Pancreas (tissue), 10 donors: ENCODE measurements around the gene CLDN11. TPM values are rescaled to one million over a fixed set of nuclear protein-coding genes. Genes with fewer than 3 reads are reported as not detected.

ENCODE experiments used
- ATAC-seq, 4 donors: fragments of 200-7000 bp; cut with Tn5 transposase; one replicate each; pipeline versions ENCODE4 v1.8.0 to v1.9.1; 2020; ENCODE audit warnings: mild to moderate bottlenecking in 4 of 4, moderate library complexity in 4 of 4
- DNase-seq, 6 donors: peaks; one replicate each; pipeline ENCODE4 v3.0.0-alpha.2; 2020
- FAIRE-seq: peaks from 2 replicates; lab custom pipeline; 2012; peaks lifted over from hg19 to GRCh38; lab: Jason Lieb, UNC
- H3K27ac ChIP-seq, 4 donors: fragments of 200-600 bp; sonication (generic); 1 replicate in 3 of 4; 2 replicates in 1 of 4; pipeline versions ENCODE4 v1.5.0 to v1.8.0; 2020
- H3K27me3 ChIP-seq, 4 donors: fragments of 200-600 bp; one replicate each; pipeline ENCODE4 v1.8.0; 2021
- H3K36me3 ChIP-seq, 3 donors: fragments of 200-600 bp; sonication (generic) in 1 of 3; one replicate each; pipeline versions ENCODE4 v1.5.0 to v1.8.0; 2020 to 2021
- H3K4me1 ChIP-seq, 3 donors: fragments of 200-600 bp; one replicate each; pipeline ENCODE4 v1.8.0; 2021
- H3K4me3 ChIP-seq, 4 donors: fragments of 200-600 bp; sonication (generic) in 2 of 4; one replicate each; pipeline versions ENCODE4 v1.5.0 to v1.8.0; 2020 to 2021
- H3K9me3 ChIP-seq, 4 donors: fragments of 200-600 bp; one replicate each; pipeline ENCODE4 v1.8.0; 2021
- WGBS, 2 donors: extraction: QIAGEN DNeasy Blood & Tissue Kit; methylation state at CpG; one replicate each; pipeline ENCODE4 v1.1.7; 2013; 5-methylcytosine and 5-hydroxymethylcytosine counted together
- intact Hi-C, 3 donors: fragments of 100-400 bp; cut with DNase I; formaldehyde crosslinking; loops; one replicate each; pipeline versions ENCODE4 v1.11.1 to v1.14.2; 2022
- microRNA-seq, 2 donors: library from miRNA; unstranded; fragments of <30 nt; microRNA quantifications; one replicate each; pipeline versions ENCODE4 to v1.1.0, GENCODE V29; 2019 to 2020
- polyA plus RNA-seq, 2 donors: library from polyadenylated mRNA; stranded (reverse); fragments of 200-250 nt; gene quantifications; one replicate each; pipeline ENCODE4 v1.2.3, GENCODE V29; 2013
- total RNA-seq, 6 donors: library from RNA; stranded (reverse); fragmentation: NEBNext Ultra II Directional in 4 of 6; extraction: Animal tissue kit (Norgen Biotek cat#: 25700) in 4 of 6; gene quantifications; one replicate each; pipeline versions ENCODE4 v1.2.1 to v1.2.4, GENCODE V29; 2021 to 2023
- TF ChIP-seq, protein P1 (sequence below), 4 donors: fragments of 200-600 bp; sonication (generic) in 3 of 4; IDR thresholded peaks; one replicate each; pipeline versions ENCODE4 v1.5.0 to v1.8.0; 2021; ENCODE audit warnings: antibody characterized with exemption in 4 of 4
- donor health status: healthy with polysubstance abuse.
- donor health status: DM: no; HTN: no; CAD: no; lungs with moderate emphysema.
- donor health status: DM: no; HTN: no; CAD: no.
- donor health status: control.
- donor health status: control.
- donor health status: Bipolar disorder and iron deficiency.
- donor health status: DM: yes; HTN: yes; CAD: no.
- donor health status: DM: no; HTN: no; CAD: no.
- donor health status: DM: no; HTN: no; CAD: no.
- donor health status: DM: yes; HTN: yes; CAD: no.

The CLDN11 gene
- total and polyA plus RNA-seq, 8 donors: 0.38 to 2.3 (median 0.74) TPM

DNA sequence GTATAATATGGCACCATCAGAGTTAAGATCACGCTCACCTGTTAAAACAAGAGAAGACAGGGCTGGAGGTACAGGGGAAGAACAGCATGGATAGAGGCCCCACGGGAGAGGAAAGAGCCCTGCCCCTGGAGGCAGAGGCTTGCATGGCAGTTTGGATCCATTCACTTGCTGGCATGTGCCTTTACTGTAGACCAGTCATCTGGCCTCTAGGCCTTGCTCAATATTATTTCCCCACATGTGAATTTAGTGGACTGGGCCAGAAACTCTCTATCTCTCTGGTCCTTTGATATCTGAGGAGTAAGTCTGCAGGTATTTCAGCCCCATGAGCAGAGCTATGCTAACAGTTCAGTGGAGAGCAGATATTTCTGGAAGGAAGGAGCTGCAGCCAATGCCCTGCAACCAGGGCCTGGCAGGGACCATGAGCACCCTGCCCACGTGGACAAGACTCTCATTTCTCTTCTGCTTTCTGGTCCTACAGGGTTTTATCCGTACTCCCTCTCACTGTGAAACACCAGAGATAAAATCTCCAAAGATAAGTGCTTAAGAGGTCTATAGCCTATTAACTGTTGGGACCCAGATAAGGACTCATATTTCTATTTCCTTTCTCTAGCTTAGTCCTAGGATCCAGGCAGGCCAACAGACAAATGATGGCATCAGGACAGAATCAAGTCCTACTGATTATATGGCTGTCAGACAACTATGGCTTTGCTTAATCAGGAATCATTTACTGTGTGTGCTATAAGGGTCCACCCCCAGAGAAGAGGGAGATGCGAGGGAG is 65.0 kb downstream of the CLDN11 start:
- ATAC-seq: no peak
- no peak overlapping the region for H3K4me3 ChIP-seq

More for the DNA sequence above, 65.0 kb downstream of the CLDN11 start:
- Histone ChIP-seq H3K9me3 (no peaks in the 10 kb centered on the region), H3K27ac (no peak overlapping the region), H3K36me3 (no peaks in the 10 kb centered on the region), H3K4me1 (no peaks in the 10 kb centered on the region), H3K27me3 (no peaks in the 10 kb centered on the region)
- intact Hi-C loops: no loop called here
- DNase-seq (no peak), FAIRE-seq (no peak)
- 57 to 60% methylated on average over 5 of the region's 5 CpGs for WGBS, 2 donors
- TF ChIP-seq, protein P1, sequence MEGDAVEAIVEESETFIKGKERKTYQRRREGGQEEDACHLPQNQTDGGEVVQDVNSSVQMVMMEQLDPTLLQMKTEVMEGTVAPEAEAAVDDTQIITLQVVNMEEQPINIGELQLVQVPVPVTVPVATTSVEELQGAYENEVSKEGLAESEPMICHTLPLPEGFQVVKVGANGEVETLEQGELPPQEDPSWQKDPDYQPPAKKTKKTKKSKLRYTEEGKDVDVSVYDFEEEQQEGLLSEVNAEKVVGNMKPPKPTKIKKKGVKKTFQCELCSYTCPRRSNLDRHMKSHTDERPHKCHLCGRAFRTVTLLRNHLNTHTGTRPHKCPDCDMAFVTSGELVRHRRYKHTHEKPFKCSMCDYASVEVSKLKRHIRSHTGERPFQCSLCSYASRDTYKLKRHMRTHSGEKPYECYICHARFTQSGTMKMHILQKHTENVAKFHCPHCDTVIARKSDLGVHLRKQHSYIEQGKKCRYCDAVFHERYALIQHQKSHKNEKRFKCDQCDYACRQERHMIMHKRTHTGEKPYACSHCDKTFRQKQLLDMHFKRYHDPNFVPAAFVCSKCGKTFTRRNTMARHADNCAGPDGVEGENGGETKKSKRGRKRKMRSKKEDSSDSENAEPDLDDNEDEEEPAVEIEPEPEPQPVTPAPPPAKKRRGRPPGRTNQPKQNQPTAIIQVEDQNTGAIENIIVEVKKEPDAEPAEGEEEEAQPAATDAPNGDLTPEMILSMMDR (IDR thresholded peaks at IDR 0.05): no peak

Small RNAs within 50 kb of the gene (microRNA-seq; reads per million reads assigned to microRNA genes)
- 0 reads per million in 2 donors for gene MIR6828

Other genes with a start within 250 kb of the CLDN11 start
- gene PHC3, start 237.1 kb upstream of the CLDN11 start, total RNA-seq: 10 to 100 TPM; 22.8 to 38.0 (median 26.9) TPM
- gene PHC3, start 237.1 kb upstream of the CLDN11 start, polyA plus RNA-seq: 1 to 10 TPM; 5.5 to 7.0 TPM
- gene PRKCI, start 196.4 kb upstream of the CLDN11 start, total RNA-seq: 10 to 100 TPM in 5 of 6 donors, 1 to 10 TPM in 1; 7.7 to 14.2 (median 10.7) TPM
- 1 to 10 TPM; 3.5 to 8.1 TPM for gene PRKCI, start 196.4 kb upstream of the CLDN11 start, polyA plus RNA-seq
- 10 to 100 TPM; 14.3 to 52.1 (median 18.5) TPM for gene SKIL, start 61.2 kb upstream of the CLDN11 start, total RNA-seq
- 1 to 10 TPM; 5.1 to 6.0 TPM for gene SKIL, start 61.2 kb upstream of the CLDN11 start, polyA plus RNA-seq
- gene SLC7A14, start 167.2 kb downstream of the CLDN11 start, total RNA-seq: under 1 TPM; 0.09 to 0.73 (median 0.20) TPM
- gene SLC7A14, start 167.2 kb downstream of the CLDN11 start, polyA plus RNA-seq: 1 to 10 TPM in 1 of 2 donors, under 1 TPM in 1; 0.11 to 1.9 TPM